Uterus (tissue), 2 donors: ENCODE results near the gene KIAA1217.

Experiments used
- POLR2A ChIP-seq, 2 donors: fragments of 450-650 bp; IDR thresholded peaks; one replicate each; pipeline ENCODE4 v1.6.1; 2016; ENCODE audit warnings: antibody characterized with exemption in 2 of 2, mild to moderate bottlenecking in 1 of 2, moderate library complexity in 1 of 2
- TF ChIP-seq, protein P1 (sequence below), 4 experiments: fragments of 200-600 bp in 2 of 4; fragments of 450-650 bp in 2 of 4; sonication (generic) in 2 of 4; IDR thresholded peaks; one replicate each; pipeline ENCODE4 v1.5.1; 2016 to 2019; ENCODE audit warnings: antibody characterized with exemption in 4 of 4, mild to moderate bottlenecking in 2 of 4, moderate library complexity in 1 of 4

DNA sequence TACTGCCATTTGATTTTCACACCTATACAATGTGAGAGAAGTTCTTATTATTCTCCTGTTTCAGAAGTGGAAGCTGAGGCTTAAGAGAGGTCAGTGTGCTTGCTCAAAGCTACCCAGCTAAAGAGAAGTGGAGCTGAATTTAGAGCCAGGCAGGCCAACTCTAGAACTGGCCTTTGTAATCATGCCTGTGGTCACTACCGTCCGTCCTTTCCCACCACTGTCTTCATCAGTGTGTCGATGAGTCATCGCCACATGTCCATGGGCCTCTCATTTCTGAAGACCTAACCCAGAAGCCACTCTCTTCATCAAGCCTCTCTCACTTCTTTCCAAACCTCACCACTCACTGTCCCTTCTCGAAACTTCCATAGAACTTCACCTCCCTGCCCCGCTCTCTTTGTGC is 237.8 kb downstream of the KIAA1217 start:
- TF ChIP-seq, protein P1, sequence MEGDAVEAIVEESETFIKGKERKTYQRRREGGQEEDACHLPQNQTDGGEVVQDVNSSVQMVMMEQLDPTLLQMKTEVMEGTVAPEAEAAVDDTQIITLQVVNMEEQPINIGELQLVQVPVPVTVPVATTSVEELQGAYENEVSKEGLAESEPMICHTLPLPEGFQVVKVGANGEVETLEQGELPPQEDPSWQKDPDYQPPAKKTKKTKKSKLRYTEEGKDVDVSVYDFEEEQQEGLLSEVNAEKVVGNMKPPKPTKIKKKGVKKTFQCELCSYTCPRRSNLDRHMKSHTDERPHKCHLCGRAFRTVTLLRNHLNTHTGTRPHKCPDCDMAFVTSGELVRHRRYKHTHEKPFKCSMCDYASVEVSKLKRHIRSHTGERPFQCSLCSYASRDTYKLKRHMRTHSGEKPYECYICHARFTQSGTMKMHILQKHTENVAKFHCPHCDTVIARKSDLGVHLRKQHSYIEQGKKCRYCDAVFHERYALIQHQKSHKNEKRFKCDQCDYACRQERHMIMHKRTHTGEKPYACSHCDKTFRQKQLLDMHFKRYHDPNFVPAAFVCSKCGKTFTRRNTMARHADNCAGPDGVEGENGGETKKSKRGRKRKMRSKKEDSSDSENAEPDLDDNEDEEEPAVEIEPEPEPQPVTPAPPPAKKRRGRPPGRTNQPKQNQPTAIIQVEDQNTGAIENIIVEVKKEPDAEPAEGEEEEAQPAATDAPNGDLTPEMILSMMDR (IDR thresholded peaks at IDR 0.05), result no peak
- TF ChIP-seq POLR2A (IDR thresholded peaks at IDR 0.05), result no peak
